SIG-M5 treated with dmso at 0.1 percent for 504 hours (cell line): ENCODE measurements around the gene C15orf62.

Experiments
- DNase-seq: peaks from one replicate; lab custom pipeline; 2025; ENCODE audit not compliant: unreplicated experiment; lab: John Stamatoyannopoulos, UW

C15orf62 gene

GRCh38 chr15:40775740-40776536 is 6.2 kb downstream of the C15orf62 start:
- DNase-seq: no peak

GRCh38 chr15:40776537-40777141 is 6.9 kb downstream of the C15orf62 start:
- DNase-seq: peak; percentile 19

GRCh38 chr15:40782609-40783227 is 12.9 kb downstream of the C15orf62 start:
- peak; percentile 54 for DNase-seq

DNA sequence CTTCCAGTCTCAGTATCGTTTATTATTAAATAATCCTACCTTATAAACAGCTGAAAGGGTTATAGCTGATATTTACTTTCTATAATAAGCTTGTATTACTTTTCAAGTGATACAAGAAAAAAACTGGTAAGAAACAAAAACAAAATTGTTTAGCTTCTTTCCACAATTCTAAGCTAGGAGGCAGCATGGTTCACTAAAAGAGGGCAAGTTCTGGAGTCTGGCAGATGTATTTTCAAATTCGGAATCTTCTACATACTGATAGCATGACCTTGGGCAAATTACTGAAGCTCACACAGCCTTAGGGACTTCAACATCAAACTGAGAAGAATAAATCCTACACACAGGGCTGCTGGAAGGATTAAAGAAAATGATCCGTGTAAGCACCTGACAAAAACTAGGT is 15.4 kb downstream of the C15orf62 start:
- DNase-seq: no peak

GRCh38 chr15:40785814-40786213 is 16.0 kb downstream of the C15orf62 start:
- peak; percentile 41 for DNase-seq

DNA sequence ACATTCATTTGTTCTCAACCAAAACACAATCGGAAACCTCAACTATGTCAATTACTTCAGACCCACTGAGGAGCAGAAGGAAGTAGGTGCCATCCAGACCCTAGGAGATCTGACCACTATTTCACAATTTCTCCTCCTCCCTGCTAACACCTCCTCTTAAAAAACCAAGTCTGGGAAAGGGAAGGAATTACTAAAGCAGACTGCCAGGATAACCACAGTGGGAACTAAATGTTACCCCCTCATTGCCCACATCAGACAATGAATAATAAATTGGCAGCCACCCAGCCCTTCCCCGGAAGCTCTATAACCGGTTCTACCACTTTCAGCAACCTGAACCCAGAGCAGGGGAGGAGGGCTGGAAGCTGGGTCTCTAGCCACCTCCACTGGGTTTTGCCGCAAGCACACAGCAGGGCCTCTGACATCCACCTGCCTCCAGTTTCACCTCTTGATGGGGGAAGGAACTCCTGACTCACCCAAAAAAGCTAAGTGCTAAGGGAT is 17.6 kb downstream of the C15orf62 start:
- DNase-seq: peak; percentile 67

DNA sequence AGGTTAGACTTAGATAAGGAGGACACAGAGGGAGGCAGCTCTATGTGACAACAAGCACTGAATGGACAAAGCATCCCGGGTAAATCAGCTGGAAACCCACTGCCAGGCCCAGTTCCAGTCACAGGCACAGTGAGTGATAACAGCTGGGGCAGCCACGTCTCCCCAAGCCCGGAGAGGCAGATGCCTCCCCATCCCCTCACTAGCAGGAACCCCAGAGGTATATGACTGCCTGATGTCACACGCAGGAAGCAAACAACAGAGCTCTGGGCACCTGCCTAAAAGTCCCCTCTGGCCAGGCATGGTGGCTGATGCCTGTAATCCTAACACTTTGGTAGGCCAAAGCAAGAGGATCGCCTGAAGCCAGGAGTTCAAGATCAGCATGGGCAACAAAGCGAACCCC is 18.2 kb downstream of the C15orf62 start:
- DNase-seq: no peak

- DNase-seq: no peak
Observed at GRCh38 chr15:40789119-40789518, 19.3 kb downstream of the C15orf62 start.

DNA sequence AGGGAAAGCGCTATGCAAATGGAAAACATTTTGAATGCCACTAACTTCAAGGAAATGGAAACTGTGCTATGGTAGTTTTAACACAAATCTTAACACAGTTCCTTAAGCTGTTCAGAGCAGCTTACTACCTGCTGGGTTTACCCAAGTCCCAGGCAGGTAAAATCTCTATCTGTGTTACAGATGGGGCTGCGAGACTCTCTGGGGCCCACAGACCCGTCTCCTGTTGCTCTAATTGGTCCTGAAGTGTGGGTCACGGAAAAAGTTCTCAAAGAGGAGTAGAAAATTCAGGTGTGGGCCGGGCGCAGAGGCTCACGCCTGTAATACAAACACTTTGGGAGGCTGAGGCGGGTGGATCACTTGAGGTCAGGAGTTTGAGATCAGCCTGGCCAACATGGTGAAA is 20.2 kb downstream of the C15orf62 start:
- no peak for DNase-seq

- DNase-seq: no peak
Observed at GRCh38 chr15:40790718-40791117, 20.9 kb downstream of the C15orf62 start.

DNA sequence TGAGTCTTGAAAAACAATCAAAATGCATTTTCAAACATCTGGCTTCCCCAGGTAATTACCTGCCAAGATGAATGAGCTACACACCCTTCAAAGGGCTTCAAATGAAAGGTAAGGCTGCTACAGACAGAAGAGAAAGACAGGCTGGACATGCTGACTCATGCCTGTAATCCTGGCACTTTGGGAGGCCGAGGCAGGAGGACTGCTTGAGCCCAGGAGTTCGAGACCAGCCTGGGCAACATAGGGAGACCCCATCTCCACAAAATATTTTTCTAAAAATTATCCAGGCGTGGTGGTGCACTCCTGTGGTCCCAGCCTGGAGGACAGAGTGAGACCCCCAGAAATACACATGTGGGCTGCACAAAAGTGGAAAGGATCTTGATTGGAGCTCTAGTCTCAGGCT is 22.6 kb downstream of the C15orf62 start:
- DNase-seq: no peak

DNA sequence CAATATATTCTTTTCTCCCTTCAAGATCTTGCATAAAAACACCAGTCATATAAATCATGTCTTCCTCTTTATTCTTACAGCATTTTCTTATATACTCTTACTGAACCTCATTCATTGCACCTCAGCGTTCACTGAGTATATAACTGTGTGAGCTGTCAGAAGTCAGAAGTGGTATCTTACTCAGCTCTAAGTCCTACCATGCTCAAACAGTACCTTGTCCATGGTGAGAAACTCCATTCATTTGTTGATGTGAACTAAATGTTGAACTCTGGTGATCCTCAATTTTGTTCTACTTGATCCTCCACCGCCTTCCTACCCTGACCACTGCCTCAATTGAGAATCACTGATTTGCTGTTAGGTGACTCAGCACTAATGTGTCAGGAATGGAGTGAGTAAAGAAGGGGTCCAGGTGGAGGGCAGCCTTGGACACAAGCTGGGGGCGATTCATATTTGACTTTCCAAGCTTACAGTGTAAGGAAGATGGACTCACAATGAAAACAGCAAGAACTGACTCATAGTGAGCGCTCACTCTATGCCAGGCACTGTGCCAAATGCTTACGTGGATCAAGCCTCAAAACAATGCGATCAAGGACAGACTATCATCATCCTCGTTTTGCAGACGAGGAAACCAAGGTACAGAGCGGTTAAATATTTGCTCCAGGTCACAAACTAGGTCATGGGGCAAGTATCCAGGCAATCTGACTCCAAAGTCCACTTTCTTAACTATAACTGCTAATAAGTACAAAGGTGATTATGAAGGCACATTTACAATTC is 23.6 kb downstream of the C15orf62 start:
- no peak for DNase-seq

GRCh38 chr15:40796041-40796440 is 26.3 kb downstream of the C15orf62 start:
- DNase-seq: no peak

DNA sequence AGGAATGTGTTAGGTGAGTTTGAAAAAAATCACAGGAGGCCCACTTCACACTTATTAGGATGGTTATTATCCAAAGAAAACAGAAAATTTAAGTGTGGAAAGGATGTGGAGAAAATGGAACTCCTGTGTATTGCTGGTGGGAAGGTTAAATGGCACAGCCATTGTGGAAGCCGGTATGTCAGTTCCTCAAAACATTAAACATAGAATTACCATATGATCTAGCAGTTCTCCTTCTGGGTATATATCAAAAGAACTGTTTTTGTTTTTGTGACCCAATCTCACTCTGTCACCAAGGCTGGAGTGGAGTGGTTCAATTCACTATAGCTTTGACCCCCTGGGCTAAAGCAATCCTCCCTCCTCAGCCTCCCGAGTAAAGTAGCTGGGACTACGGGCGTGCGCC is 26.7 kb downstream of the C15orf62 start:
- no peak for DNase-seq

DNA sequence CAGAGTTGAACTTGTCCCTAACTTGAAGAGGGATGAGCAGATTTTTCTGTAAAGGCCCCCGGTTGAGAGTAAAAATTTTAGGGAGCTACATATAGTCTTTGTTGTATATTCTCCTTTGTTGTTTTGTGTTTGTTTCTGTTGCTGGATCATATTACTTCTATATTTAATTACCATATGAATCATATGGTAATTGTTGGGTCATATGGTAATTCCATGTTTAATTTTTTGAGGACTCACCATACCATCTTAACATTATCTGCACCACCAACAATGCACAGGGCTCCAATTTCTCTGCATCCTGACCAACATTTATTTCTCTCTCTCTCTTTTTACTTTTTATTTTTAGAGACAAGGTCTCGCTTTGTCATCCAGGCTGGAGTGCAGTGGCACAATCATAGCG is 29.7 kb downstream of the C15orf62 start:
- no peak for DNase-seq

GRCh38 chr15:40803076-40803475 is 33.3 kb downstream of the C15orf62 start:
- no peak for DNase-seq

DNA sequence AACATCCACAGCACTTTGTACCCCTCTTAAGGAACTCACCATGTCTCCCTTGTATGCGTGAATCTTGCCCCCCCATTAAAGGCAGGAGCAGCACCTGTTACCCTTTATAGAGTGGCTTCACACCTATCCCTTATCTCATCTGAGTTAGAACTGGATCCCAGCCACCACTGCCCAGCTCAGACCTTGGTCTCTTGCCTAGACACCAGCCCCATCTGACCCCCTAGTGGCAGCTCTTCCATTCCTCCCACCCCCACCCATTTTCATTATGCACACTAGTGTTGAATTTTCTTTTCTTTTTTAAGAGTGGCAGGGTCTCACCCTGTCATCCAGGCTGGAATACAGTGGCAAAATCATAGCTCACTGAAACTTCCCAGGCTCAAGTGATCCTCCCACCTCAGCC is 33.9 kb downstream of the C15orf62 start:
- no peak for DNase-seq

DNA sequence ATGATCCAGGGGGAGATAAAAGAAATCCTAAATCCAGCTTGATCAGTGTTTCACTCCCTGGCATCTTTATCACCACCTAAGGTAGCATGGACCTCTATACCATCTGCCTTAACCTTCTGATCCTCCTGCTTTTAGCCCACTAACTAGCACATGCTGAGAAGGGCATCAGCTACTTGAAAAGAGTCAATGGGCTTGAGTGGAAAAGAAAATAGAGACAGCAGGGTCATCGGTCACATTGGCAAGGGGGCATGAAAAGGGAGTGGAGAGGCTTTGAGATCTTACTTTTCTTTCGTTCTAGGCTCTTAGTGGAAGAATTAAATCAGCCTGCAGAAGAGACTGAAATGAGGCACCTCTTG is 36.9 kb downstream of the C15orf62 start:
- DNase-seq: no peak

GRCh38 chr15:40807028-40807887 is 37.5 kb downstream of the C15orf62 start, which contains the start of the genes DNAJC17 and ZFYVE19:
TSS of gene DNAJC17 (minus strand) at chr15:40807473. CDS start at chr15:40807446, 27 bp downstream.
TSS of gene ZFYVE19 (plus strand) at chr15:40807089. CDS start at chr15:40807590, 501 bp downstream.
- peak; percentile 98 for DNase-seq

GRCh38 chr15:40807888-40808461 is 38.2 kb downstream of the C15orf62 start:
- no peak for DNase-seq
